GM18498 (cell line): ENCODE results near the gene C3orf18.
"Not testable (repeated sequence)": the region's sequence is repeated elsewhere in the genome, so short reads cannot be mapped to it uniquely, and the experiment has no call there.

Experiments
- ATAC-seq: cut with Tn5 transposase; IDR thresholded peaks from one replicate; pipeline ENCODE4 v1.9.1; 2021; ENCODE audit warnings: mild to moderate bottlenecking, moderate library complexity; ENCODE audit not compliant: unreplicated experiment

The C3orf18 gene

DNA sequence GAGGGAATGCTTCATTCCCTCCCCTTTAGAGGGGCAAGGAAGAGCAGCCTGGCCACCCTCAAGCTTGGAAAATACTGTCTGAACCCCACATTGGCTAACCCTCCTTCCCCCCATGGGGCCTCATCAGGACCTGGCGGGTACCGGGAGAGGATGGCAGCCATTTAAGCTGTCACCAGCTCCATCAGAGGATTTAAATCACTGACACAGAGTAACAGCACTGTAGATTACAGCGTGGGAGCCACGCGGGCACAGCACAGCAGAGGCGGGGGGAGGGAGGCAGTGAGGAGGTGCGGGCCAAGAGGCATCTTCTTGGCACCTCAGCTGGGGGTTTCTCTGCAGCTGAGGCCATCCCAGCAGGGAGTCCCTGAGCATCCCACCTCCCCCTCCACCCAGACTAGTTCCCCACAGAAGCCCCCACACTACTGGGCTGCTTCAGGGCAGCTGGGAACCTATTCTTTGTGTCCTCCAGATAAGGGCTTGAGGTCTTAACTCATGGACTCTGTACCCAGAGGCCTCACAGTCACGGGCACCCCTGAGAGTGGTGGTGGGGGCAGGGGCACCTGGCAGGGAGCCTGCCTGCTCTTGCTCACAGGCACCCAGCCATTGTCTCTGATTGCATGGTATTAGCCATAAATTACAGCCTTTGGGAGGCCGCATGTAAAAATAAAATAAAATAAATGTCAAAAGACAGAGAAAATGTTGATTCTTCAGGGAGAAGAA, 42.2 kb downstream of the C3orf18 start:
- no peak for ATAC-seq

- no peak for ATAC-seq
Measured at GRCh38 chr3:50524746-50525145, 42.8 kb downstream of the C3orf18 start.

DNA sequence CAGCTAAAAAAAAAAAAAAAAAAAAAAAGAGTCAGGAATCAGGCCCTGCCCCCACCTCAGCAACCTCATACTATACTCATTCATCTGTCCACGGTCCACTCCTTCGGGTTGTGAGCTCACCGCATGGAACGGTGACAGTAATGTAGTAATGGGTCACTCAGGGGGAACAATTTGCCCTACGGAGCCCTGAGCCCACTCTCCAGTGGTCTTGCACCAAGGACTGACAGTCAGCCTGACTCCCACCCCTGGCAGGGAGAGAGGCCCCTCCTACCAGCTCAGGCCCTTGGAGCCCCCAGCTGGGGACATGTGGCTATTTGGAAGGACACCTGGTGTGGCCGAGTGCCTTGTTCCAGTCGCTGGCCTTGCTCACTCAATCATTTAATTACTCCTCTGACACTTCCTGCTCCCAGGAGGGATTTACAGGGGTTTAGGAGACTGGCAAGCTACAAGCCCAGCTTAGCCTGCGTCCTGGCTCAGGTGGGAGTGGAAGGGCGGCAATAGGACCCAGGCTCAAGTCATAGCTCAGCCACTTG, 44.2 kb downstream of the C3orf18 start:
- ATAC-seq: no peak

GRCh38 chr3:50521572-50521971, 46.0 kb downstream of the C3orf18 start:
- ATAC-seq: no peak

DNA sequence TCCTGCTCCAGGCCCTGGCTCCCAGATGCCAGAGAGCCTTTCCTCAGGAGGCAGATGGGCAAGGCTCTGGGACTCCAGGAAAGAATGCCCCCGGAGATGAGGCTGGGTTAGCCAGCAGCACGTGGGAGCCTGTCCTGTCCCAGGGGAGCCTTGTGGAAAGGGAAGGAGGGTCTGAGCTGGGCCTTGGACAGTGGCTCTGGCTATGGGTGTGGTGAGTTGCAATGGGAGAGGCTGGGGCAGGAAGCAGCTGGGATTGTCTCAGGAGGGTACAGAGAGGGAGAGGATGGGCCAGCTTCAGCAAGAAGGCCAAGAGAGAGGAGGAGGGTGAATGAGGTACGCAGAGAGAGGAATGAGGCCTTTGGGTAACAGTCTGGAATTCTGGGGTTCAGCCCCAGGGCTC, 46.7 kb downstream of the C3orf18 start:
- ATAC-seq: no peak

- ATAC-seq: no peak
Measured at GRCh38 chr3:50519471-50520089, 48.0 kb downstream of the C3orf18 start.

DNA sequence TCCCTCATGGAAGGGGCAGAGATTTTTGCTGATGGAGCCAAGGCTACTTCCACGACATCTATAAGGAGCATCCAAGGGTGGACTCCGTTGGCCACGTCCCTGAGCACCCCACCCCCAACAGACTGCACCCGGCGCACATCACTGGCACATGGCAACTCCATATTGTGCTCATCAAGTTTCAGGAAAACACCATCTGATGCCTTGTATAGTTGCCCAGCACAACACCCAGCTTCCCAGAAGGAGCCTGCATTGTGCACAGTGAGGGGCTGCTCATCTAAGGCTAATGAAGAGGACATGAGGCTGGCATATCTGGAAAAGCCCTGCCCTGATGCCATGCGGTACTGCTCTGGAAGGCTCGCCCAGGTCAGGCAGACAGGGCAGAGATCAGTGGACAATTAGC, 49.1 kb downstream of the C3orf18 start:
- ATAC-seq: no peak

- ATAC-seq: no peak
Measured at GRCh38 chr3:50517721-50518206, 49.8 kb downstream of the C3orf18 start.

- ATAC-seq: no peak
Measured at GRCh38 chr3:50516440-50516871, 51.1 kb downstream of the C3orf18 start.

DNA sequence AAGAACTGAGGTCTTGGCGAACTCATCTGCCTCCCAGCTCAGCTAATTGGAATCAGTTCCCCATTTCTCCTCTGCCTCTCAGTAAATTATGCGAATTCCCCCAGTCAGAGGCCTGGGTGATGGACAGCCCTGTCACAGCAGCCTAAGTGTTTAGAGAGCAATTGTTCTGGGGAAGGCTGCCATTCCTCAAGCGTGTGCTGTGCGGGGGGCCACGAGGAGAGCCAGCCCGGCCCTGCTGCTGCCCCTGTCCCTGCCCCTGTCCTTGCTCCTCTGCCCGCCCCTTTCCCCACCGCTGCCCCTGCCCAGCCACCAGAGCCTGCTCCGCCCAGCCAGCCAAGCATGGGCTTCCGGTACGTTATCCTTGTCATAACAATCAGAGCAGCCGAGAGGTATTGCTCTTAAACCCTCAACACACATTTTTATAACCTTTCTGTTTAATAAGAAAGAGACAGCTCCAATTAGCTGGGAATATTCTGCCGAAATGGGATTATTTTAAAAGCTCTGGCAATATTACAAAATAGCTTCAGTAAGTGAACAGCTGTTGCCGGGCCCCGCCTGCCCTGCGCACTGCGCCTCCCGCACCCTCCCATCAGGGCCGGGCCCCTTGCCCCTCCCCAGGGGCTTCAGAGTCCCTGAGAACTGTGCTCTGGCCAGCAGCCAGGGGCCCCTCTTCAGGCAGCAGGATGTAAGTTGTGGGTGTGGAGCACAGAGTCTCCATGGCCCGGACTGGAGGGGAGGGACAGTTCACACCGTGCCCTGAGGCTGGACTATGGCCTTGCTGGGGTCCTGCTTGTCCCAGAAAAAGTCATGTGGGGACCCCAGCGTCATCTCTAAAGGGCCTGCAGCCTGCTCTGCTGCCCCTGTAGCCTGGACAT, 51.7 kb downstream of the C3orf18 start:
- ATAC-seq: no peak

DNA sequence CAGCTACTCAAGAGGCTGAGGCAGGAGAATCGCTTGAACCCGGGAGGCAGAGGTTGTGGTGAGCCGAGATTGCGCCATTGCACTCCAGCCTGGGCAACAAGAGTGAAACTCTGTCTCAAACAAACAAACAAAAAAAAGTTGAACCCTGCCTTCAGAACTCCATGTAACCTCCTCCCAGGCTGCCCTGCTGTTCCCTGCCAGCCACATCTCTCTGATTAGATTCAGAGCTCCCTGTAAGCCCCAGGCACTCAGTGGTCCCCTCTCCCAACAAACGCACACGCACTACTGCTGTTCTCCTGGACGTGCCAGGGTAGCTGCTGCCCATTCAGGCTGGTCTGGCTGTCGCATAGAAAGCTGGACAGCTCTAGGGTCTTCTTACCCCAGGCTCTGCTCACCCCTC, 54.6 kb downstream of the C3orf18 start:
- not testable (repeated sequence) for ATAC-seq

- ATAC-seq: no peak
Measured at GRCh38 chr3:50512131-50512530, 55.4 kb downstream of the C3orf18 start.

- no peak for ATAC-seq
Measured at GRCh38 chr3:50510325-50510724, 57.2 kb downstream of the C3orf18 start.

DNA sequence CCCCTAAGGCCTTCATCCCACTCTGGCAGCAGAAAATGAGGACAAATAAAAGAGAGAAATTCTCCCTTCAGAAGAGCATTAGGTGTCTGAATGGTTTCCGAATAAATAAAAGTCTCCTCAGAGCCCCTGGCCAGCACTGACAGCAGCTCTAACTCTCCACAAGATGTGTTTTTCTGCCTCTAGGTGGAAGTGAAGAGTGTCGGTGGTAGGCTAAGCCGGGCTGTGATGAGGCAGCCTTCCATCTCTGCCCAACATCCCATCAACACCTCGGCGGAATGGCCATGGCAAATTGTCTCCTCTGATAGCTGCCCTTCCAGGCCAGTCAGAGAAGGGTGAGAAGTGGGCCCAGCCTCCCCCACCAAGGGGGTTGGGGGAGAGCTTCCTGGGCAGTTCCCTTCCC, 57.8 kb downstream of the C3orf18 start:
- ATAC-seq: no peak

DNA sequence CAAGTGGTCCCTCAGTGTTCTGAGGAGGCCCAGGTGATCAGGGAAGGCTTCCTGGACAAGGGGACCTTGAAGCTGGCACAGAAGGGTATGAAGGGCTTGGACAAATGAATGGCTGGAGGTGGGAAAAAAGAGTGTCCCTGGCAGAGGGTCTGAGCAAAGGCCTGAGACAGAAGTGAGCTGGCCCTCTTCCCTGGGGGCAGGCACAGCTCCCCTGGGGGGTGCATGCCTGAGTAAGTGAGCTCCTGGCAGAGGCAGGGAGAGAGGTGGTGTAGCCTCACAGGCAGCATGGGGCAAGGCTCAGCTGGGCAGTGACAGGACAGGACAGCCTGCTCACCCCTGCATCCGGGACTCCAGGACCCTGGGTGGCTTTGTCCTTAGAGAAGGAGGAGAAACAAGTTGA, 58.7 kb downstream of the C3orf18 start:
- ATAC-seq: no peak
